GM12892 (cell line): Measurements from ENCODE around the gene ALG6.
A peak's percentile ranks its signal among the peaks of the same experiment; 100 is the strongest.
"Not testable (repeated sequence)": the region's sequence is repeated elsewhere in the genome, so short reads cannot be mapped to it uniquely, and the experiment has no call there.

Experiments
- DNase-seq: peaks from one replicate; pipeline ENCODE4 v3.0.0; 2011; ENCODE audit not compliant: insufficient read length
- FAIRE-seq: peaks from 2 replicates; lab custom pipeline; 2011; peaks lifted over from hg19 to GRCh38; lab: Jason Lieb, UNC
- POLR2A ChIP-seq: IDR thresholded peaks from 2 replicates; pipeline ENCODE4 v1.6.1; 2011; ENCODE audit warnings: low read depth, low read length, control low read depth
- POLR2AphosphoS5 ChIP-seq: IDR thresholded peaks from 2 replicates; pipeline ENCODE4 v1.6.1; 2011; ENCODE audit warnings: low read depth, low read length, control low read depth
- TAF1 ChIP-seq: IDR thresholded peaks from 2 replicates; pipeline ENCODE4 v1.6.1; 2011; ENCODE audit warnings: low read depth, mild to moderate bottlenecking, control low read depth, low read length, borderline replicate concordance

ALG6 gene

DNA sequence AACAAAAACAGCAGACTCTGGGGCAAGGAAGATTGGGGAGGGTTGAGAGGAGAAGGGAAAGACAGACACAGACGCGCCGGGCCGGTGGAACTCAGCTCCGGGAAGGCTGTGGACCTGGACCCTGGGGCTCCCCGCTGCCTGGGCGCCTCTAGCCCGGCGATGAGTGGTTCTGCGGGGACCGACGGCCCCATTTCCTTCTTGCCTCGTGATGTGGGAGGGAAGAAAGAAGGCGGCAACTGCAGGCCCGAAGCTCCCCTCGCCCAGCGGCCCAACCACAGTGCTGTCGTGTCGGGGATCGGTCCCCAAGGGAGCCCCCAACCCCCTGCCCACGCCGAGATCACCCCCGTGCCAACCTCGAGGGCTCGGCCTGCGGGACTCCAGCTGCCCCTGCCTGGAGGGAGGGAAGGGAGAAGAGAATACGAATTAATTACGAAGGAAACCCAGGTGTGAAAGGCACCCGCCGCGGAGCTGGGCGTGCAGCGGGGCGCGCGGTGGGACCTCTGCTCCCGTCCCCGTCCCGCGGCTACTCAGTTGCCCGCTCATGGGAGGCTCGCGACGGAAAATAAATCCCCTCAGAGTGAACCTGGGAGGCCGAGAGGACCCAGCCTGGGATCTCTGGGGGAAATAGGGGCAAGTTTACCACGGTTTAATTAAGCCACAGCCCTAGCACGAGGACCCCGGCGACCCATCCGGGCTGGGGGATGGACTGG, 37.7 kb upstream of the ALG6 start:
- FAIRE-seq = no peak
- TF ChIP-seq POLR2AphosphoS5 (no peak), POLR2A (no peak)
- DNase-seq = no peak

- DNase-seq (no peak), FAIRE-seq (no peak)
- TF ChIP-seq TAF1 (no peak), POLR2A (no peak), POLR2AphosphoS5 (no peak)
Measured at GRCh38 chr1:63330331-63330916, 37.0 kb upstream of the ALG6 start.

DNA sequence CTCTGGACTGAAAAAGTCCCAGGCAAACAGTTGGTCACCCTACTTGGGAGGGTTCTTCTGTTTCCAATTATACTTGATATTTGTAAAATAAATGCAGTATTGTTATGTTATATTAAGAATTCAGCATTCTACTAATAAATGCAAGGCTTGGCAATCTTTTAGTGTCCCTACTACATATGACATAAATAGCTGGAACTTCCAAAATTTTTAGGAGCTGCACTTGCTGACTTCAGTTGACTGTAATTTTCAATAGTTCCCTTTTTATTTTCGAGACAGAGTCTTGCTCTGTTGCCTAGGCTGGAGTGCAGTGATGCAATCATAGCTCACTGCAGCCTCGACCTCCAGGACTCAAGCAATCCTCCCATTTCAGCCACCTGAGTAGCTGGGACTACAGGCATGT, 25.0 kb upstream of the ALG6 start:
- no peak for DNase-seq
- no peak for TF ChIP-seq TAF1
- no peak for TF ChIP-seq POLR2A
- TF ChIP-seq POLR2AphosphoS5 = no peak
- FAIRE-seq = no peak

GRCh38 chr1:63343922-63344321, 23.5 kb upstream of the ALG6 start:
- DNase-seq (no peak), FAIRE-seq (no peak)
- TF ChIP-seq POLR2A (no peak), POLR2AphosphoS5 (no peak), TAF1 (no peak)

GRCh38 chr1:63350320-63350719, 17.1 kb upstream of the ALG6 start:
- TF ChIP-seq POLR2AphosphoS5 (no peak), POLR2A (no peak), TAF1 (no peak)
- DNase-seq (no peak), FAIRE-seq (no peak)

DNA sequence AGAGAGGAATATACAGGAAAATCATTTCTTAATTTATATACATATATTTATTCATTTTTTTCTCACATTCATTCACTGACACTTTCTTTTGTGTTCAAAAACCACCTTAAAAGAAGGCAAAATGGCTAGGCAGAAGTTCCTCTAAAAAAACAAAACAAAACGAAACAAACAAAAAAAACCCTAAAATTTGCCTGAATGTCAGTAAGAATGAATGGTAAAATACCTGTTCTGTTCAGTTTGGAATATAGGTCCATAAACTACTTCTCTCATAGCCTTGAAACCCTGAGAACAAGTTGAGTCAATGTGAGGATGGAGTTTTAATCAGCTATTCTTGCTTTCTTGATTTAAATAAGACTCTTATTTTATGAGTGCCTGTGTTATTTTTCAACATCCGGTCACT, 14.7 kb upstream of the ALG6 start:
- FAIRE-seq = no peak
- TF ChIP-seq TAF1 (no peak), POLR2AphosphoS5 (no peak), POLR2A (no peak)
- DNase-seq = no peak

DNA sequence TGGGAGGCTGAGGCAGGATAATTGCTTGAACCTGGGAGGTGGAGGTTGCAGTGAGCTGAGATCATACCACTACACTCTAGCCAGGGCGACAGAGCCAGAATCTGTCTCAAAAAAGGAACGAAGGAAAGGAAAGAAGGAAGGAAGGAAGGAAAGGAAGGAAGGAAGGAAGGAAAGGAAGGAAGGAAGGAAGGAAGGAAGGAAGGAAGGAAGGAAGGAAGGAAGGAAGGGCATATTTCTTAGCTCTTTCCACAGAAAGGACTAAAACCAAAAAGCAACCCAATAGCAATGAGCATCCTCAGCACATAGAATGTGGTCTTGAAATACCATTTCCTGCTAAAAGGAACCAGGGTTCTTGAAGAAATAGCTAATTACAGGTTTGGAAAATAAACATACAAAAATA, 11.2 kb upstream of the ALG6 start:
- FAIRE-seq, DNase-seq: not testable (repeated sequence)

GRCh38 chr1:63359561-63359960, 7.9 kb upstream of the ALG6 start:
- FAIRE-seq (no peak), DNase-seq (no peak)
- no peak for TF ChIP-seq TAF1
- TF ChIP-seq POLR2A = no peak
- no peak for TF ChIP-seq POLR2AphosphoS5

DNA sequence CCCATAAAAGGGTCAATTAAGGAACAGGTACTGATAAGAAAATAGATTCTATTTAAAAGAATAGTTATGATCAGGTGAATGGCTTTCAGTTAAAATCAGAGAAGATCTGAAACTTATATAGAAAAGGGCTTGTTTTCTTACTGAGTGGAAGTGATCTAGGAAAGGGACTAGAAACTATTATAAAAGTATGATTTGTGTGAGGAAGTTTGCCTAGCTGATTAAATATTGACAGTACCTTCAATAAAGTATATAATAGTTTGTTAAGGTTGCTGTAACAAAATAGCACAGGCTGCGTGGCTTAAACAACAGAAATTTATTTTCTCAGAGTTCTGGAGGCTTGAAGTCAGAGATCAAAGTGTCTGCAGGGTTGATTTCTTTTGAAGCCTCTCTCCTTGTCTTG, 5.4 kb upstream of the ALG6 start:
- no peak for FAIRE-seq
- DNase-seq = no peak
- TF ChIP-seq POLR2A = no peak
- no peak for TF ChIP-seq POLR2AphosphoS5
- no peak for TF ChIP-seq TAF1

DNA sequence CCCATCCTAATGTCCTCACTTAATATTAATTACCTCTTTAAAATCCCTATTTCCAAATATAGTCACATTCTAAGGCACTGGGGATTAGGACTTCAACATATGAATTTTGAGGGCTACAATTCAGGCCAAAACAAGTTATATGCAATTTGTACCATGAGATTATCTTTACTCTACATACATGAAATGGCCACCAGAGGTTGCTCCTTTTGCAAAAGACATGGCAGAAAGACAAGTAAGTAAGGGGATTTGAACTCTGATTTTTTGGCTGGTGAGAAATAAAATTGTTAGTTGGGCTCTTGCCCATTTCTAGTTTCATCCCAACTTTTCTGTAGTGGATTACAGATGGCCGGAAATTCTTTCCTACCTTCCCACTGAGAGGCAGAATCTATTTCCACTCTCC, 4.8 kb upstream of the ALG6 start:
- DNase-seq (no peak), FAIRE-seq (no peak)
- no peak for TF ChIP-seq POLR2A
- TF ChIP-seq POLR2AphosphoS5 = no peak
- no peak for TF ChIP-seq TAF1

DNA sequence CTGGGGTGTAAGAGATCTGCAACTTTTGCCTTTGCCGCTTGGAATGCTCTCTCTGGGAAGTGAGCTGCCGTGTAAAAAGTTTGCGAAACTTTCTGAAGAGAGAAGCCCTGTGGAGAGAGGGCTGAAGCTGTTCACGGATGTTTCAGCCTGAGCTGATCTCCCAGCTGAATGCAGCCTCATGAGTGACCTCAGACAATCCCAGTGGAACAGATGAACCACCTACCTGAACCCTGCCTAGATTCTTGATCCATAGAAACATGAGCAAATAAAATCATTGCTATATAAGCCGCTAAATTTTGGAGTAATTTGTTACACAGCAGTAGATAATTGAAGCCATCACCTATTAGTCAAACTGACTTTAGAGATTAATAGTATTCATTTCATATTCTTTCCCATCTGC, 4.4 kb upstream of the ALG6 start:
- DNase-seq = no peak

GRCh38 chr1:63366908-63367214, 566 bp upstream of the ALG6 start:
- no peak for TF ChIP-seq TAF1
- TF ChIP-seq POLR2A = no peak
- TF ChIP-seq POLR2AphosphoS5 = no peak
- DNase-seq (no peak), FAIRE-seq (peak; percentile 9)

More for the DNA sequence above, 4.4 kb upstream of the ALG6 start:
- FAIRE-seq = no peak
- TF ChIP-seq TAF1 (no peak), POLR2A (no peak), POLR2AphosphoS5 (no peak)
